ENCODE data around the gene PARVG.
"Not testable (repeated sequence)": the region's sequence is repeated elsewhere in the genome, so short reads cannot be mapped to it uniquely, and the experiment has no call there.

The PARVG gene

GRCh38 chr22:44217346-44217745, 36.6 kb downstream of the PARVG start:
- DNase-seq, result no peak

- DNase-seq, result no peak
These were observed 37.3 kb downstream of the PARVG start for GRCh38 chr22:44218071-44218470.

- DNase-seq, result no peak
These were observed 38.6 kb downstream of the PARVG start for GRCh38 chr22:44219101-44219870.

- no peak for DNase-seq
These were observed 40.3 kb downstream of the PARVG start for GRCh38 chr22:44220727-44221680.

GRCh38 chr22:44221710-44222475, 41.2 kb downstream of the PARVG start:
- no peak for DNase-seq

- no peak for DNase-seq
These were observed 43.4 kb downstream of the PARVG start for GRCh38 chr22:44224166-44224565.

GRCh38 chr22:44225091-44225689, 44.5 kb downstream of the PARVG start:
- DNase-seq, result no peak

GRCh38 chr22:44225812-44226211, 45.1 kb downstream of the PARVG start:
- no peak for DNase-seq

GRCh38 chr22:44229331-44229730, 48.6 kb downstream of the PARVG start:
- DNase-seq, result no peak

- DNase-seq, result no peak
These were observed 49.1 kb downstream of the PARVG start for GRCh38 chr22:44229809-44230208.

- DNase-seq, result no peak
These were observed 50.5 kb downstream of the PARVG start for GRCh38 chr22:44231233-44231632.

GRCh38 chr22:44234372-44234771, 53.6 kb downstream of the PARVG start:
- DNase-seq, result not testable (repeated sequence)

- DNase-seq, result no peak
These were observed 56.6 kb downstream of the PARVG start for GRCh38 chr22:44237290-44237689.

GRCh38 chr22:44241121-44241520, 60.4 kb downstream of the PARVG start:
- DNase-seq, result not testable (repeated sequence)

- DNase-seq, result no peak
These were observed 62.4 kb downstream of the PARVG start for GRCh38 chr22:44242946-44243724.

- DNase-seq, result no peak
These were observed 63.0 kb downstream of the PARVG start for GRCh38 chr22:44243761-44244160.

- no peak for DNase-seq
These were observed 63.6 kb downstream of the PARVG start for GRCh38 chr22:44244265-44244822.

GRCh38 chr22:44245438-44245837, 64.7 kb downstream of the PARVG start:
- no peak for DNase-seq

GRCh38 chr22:44245867-44246266, 65.1 kb downstream of the PARVG start:
- DNase-seq, result no peak

GRCh38 chr22:44246615-44247326, 66.0 kb downstream of the PARVG start:
- no peak for DNase-seq

- no peak for DNase-seq
These were observed 66.6 kb downstream of the PARVG start for GRCh38 chr22:44247346-44247745.

Data from hippocampal formation (tissue), 2 donors.